Suppressor macrophage treated with lipopolysaccharide for 4 hours (primary cell): Measurements from ENCODE around the gene RNASE11.
"Not testable (repeated sequence)": the region's sequence is repeated elsewhere in the genome, so short reads cannot be mapped to it uniquely, and the experiment has no call there.

Experiments used
- DNase-seq: peaks from one replicate; pipeline ENCODE4 v3.0.0-alpha.2; 2020

Gene RNASE11

DNA sequence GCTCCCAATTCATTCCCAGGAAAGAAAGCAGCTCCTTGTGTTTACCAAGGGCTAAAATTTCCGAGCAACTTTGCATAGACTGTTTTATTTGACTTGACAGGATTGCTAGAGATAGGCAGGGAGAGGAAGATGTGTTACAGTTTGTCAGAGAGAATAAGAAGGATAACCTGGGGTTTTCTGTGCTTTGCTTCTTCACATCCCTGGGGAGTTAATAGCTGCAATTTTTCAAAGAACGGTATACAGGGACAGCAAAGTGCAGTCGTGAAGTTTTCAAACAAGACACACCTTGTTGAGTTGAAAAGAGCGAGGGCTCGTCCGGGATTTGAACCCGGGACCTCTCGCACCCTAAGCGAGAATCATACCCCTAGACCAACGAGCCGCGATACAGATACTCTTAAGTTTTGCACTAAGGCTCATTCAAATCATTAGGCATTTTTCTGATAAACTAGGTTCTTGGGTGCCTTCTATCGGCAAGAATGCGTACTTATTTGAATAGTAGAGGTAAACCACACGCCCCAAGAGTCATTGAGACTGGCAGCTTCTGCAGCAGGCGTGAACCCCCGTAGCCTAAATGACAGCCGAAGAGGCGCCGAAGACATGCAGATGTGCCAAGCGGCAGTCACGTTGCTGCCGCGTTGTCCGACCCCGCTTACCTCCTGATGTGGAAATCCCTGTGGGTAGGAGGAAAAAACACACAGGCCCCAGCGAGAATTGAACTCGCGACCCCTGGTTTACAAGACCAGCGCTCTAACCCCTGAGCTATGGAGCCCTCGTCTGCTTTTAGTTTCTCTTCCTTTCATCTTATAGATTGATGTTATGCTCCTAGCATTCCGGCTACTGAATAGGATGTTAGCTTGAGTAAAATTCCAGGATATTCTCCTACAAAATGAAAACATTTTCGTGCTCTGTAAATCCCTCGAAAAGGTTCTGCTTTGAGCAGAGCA, 25.6 kb upstream of the RNASE11 start:
- DNase-seq, result peak; percentile 88

DNA sequence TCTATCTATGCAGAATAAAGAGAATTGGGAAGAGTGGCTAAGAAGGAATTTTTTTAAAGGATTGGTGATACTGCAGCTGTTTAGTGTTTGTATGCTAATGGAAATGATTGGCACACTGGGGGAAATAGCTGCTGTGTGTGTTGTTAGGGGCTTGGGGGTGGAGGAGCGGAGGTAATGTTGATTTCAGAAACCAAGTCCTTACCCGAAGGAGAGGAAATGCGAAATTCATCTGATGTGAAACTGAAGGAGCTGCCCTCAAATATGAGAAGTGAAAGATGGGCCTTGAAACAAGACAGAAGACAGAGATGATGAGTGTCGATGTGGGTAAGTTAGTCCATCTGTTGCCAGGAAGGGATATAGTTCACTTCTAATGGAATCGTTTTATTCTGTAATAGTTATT, 24.6 kb upstream of the RNASE11 start:
- peak; percentile 83 for DNase-seq

DNA sequence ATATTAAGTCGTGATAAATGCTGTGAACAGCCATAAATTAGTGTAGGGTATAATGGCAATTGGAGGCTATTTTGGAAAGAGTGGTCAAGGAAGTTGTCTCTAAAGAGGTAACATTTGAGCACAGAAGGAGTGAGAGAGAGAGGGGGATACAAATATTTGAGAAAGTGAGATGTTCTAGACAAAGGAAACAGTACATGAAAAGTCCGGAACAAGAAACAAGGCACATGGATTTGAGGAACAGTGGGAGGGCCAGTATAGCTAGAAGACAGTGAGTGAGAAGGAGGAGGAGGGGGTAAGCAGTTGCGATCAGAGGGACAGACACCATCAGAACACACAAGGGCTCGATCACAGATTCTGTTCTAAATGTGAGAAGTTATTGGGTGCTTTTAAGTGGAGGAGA, 23.5 kb upstream of the RNASE11 start:
- DNase-seq, result no peak

DNA sequence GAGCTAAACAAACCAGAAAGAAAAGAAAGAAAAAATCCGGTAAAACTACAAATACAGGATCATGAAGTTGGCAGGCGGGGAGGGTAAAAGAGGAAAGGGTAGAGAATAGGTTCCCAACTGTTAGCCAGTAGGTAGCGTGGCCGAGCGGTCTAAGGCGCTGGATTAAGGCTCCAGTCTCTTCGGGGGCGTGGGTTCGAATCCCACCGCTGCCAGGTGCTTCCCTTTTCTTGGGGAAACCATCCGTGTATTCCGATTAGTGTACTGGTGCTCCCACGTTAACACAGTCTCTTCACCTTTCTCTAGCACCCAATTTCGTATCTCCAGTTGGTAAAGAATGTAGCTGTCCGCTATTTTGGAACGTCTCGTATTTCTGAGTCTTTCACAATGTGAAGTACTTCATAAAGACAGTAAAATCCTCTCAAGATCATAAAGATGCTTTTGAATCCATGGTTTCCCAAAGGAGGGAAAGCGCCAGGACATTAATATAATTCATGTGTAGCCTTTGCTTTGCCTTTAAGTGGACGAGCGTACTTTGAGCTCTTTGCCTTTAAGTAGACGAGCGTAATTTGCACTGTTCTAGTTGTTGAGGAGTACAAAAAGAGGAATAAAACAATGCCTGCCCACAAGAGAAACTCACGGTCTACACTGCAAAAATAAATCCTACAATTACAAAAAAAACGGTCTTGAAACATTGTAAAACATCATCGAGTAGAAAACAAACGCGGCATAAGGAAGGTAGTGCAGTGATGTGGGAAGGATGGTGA, 22.4 kb upstream of the RNASE11 start:
- peak; percentile 67 for DNase-seq

DNA sequence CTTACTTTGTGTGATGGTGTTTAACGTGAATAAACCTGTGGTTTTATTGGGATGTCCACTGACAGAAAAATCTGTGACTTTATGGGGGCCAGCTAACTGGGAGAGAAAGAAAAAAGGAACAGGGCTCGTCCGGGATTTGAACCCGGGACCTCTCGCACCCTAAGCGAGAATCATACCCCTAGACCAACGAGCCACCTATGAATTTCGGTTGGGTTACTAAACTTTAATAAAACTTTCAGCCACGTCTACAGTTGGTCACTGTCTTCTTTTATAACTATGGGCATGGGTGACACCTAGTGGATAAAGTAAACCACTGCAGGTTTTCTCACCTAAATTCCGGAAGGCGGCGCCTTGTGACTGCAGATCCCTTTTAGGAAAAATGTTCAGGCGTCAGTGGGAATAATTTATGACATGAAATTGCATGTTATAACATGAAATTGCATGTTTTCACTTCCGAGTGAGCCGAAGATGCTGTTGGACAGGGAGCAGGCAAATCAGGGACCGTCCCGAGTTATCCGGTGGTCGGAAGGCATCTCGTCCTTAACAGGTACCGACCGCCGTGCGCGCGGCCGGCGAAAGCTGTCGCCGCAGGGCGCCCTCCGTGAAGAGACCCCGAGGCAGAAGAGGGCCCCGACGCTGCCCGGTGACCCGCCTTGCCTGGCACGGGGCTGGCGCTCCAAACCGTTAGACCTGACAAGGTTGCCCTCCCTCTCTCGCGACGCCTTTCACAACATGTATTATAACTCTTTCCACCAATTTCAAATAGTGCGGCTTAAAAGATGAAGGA, 21.6 kb upstream of the RNASE11 start:
- DNase-seq, result peak; percentile 93

DNA sequence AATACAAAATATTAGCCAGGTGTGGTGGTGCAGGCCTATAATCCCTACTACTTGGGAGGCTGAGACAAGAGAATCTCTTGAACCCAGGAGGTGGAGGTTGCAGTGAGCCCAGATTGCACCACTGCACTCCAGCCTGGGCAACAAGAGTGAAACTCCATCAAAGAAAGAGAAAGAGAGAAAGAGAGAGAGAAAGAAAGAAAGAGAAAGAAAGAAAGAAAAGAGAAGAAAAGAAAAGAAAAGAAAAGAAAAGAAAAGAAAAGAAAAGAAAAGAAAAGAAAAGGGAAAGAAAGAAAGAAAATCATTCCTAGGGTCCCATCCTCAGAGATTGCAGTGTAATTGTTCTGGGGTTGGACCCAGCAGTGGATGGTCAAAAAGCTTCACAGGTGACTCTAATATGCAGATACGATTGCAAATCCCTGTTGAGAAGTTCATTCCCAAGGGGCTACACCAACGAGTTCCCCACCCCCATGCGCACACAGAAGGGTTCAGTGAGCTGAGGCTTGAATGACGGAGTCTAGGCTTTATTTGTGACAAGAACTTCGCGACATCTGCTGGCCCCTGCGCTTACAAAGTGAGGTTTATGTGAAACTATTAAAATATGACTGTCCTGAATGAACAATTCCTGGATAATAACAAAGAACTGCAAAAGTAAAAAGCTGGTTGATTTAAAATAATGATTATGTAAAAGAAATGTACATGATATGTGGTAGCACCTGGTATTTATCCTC, 20.7 kb upstream of the RNASE11 start:
- no peak for DNase-seq

DNA sequence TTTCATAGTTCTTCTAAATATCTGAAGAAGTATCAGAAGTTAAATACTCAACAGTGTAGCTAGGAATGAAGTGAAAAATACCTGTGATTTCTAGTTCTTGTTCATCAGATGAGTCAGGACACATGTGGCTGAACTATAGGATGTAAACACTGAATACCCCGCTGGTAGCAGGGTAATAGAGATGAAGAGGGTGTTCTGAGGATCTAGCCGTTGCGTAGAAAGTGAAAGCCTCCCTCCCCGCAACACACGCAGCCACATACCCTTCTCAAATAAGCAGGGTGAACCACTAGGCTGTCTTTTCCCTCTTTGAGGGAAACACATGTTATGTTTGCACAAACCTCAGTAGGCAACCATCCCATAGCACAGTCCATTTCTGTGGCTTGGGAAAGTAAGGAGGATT, 19.8 kb upstream of the RNASE11 start:
- DNase-seq, result no peak

DNA sequence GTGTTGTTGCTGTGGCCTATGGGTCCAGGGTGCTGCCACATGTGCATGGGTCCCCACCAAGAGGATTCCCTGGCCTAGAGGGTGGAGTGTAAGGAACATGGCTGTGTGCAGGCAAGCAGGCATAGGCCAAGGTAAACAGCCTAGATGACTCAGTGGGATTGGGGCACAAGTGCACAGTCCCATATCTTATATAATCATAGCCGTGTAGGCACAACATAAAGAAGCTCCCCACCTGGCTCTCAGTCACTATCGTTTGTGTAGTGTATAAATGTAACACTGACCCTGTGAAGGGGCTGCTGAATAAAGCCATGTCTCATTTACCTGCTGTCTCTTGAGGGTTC, 19.1 kb upstream of the RNASE11 start:
- no peak for DNase-seq

DNA sequence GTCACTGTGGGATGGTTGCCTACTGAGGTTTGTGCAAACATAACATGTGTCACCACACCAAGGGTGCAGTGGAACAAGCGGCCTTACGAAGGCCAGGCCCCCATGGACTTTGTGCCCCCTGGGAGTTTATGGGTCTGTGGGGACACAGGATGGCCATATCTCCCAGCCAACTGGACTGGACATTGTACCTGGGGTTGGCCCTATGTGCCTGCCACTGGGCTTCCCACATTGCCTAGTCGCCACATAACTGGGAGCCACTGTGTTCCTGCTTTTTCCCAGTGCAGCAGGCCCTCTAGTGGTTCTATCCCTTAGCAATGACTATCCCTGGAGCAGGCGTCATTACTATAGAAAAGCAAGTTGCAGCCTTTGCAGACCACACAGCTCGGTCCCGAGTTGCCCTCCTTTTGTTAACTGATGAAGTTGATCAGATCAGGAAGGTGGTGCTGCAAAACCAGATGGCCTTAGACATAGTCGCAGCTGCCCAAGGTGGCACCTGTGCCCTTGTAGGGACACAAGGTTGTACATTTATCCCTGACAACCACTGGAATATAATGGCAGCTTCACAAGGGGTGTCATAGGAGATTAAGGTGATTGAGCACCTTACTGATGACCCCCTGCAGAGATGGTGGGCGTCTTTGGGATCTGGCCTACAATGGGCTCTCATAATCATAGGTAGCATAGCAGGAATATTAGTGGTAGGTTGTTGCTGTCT, 18.5 kb upstream of the RNASE11 start:
- DNase-seq, result peak; percentile 65

DNA sequence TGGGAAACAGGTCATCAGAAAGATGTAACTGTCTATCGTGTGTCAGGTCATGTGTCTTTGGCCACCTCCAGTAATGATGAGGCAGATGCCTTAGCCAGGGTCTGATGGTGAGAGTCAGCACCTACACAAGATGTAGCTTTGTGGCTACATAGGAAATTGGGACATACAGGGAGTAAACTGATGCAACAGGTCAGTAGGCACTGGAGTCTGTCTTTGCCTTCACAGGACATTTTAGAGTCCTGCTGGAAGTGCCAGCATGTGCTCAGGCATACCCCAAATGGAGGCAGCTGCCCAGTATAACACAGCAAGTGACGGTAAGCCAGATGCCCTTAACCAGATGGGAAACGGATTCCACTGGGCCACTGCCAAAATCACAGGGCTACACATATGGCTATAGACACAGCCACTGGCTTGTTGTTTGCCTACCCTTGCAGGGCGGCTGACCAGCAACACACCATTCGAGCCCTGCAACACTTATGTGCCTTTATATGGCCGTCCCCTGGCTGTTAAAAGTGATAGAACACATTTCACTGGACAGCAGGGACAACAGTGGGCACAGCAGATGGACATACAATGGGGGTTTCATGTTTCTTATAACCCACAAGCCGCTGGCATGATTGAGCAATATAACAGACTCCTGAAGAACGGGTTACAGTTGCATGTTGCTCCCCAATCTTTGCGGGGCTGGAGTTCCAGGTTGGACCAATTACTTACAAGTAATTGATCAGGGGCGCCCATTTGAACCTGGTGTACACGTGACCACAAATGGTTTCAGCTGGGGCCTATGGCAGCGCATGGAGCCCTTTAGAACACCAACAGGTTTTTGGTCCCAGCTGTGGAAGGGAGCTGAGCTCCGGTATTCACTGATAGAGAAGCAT, 16.3 kb upstream of the RNASE11 start:
- DNase-seq, result no peak

DNA sequence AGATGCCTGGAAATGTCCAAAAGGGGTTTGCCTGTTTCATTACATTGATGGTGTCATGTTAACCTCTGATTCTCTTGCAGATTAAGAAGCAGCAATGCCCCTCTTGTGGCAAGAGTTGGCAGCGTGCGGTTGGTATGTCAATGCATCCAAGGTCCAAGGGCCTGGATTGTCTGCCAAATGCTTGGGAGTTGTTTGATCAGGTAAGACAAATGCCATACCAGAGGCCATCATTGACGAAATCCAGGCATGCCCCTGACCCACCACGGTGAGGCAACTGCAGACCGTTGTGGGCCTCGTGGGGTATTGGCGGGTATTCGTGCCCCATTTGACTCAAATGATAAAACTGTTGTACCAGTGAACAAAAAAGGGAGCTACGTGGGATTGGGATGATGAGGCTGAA, 14.8 kb upstream of the RNASE11 start:
- DNase-seq, result no peak

DNA sequence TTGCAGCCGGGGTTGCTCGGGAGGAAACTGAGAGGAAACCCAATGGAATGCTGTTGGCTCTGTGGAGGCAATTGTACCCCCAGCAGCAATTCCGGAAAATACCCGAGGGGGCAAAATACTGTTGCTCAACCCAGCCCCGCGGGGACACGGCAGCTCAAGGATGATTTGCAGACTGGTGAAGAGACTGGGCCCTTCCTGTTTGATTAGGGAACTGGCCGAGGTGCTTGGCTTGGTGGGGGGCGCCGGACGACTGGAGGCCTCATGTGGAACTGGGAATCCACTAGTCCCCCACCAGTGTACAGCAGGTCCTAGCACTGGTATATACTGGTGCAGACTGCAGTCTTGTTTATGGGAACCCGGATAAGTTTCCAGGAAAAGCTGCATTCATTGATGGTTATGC, 13.7 kb upstream of the RNASE11 start:
- DNase-seq, result no peak

DNA sequence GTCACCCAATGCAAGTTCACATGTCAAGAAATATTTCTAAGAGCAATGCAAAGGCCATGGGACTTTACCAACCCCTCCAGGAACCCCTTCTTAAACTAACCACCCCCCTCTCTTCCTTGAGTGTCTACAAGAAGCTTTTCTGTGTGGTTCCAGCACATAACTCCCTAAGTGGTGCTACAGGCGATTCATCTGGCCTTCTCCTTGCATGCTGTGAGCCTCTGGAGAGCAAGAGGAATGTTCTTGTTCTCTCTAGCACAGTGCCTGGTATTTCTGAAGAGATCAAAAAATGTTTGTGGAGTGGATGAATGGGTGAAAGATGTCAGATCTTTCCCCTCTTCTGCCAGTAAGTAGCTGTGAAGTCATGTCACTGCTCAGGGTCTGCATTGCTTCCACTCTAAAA, 9.3 kb upstream of the RNASE11 start:
- DNase-seq, result no peak

DNA sequence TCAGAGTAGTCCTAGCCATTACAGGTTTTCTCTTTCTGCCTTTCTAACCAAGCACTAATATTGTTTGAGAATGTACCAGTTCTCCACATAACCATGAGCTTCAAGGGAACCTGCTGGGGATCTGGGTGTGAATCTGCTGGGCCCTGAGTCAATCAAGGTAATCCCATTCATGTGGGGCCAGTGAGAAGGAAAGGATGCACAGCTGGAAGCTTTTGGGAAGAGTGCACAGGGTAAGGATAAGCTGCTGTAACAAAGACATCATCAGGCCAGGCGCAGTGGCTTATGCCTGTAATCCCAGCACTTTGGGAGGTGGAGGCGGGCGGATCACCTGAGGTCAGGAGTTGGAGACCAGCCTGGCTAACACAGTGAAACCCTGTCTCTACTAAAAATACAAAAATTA, 7.9 kb upstream of the RNASE11 start:
- not testable (repeated sequence) for DNase-seq

DNA sequence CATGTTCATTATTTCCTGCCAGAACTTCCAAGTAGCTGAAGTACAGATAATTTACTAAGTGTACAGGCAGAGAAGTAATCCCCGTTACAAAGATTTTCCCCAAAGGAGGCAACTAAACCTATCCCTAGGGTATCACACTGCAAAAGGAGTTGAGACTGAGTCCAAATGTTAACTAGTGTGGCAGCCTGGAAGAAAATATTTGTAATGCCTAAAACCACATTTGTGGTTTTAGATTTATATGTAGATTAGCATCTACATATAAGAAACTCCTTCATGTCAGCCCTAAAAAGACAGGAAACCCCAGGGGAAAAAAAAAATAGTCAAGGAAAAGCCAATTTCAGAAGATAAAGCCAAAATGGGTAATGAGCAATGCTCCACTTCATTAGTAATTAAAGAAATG, 4.8 kb upstream of the RNASE11 start:
- DNase-seq, result no peak

DNA sequence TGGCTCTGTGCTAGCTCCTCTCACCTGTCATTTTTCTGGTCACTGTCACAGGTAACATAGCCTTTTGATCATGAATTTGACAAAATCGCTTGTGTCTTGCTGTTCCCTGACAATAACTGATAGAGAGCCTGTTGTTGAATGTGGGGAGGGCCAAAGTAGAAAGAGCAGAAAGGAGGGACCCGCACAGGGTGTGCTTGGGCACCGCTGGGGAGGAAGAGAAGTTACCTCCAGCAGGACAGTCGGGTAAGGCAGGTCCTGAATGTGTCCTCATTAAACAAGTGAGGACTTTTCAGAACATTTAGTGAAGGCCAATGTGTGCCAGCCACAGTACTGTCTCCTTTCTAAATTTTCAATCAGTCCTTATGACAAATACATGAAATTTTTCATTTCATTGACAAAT, 3.4 kb upstream of the RNASE11 start, which contains the start of gene RNASE12:
TSS of gene RNASE12 (minus strand) at position 142 of the 400 bp plus-strand sequence. CDS start 653 bp downstream, outside the sequence.
- no peak for DNase-seq

DNA sequence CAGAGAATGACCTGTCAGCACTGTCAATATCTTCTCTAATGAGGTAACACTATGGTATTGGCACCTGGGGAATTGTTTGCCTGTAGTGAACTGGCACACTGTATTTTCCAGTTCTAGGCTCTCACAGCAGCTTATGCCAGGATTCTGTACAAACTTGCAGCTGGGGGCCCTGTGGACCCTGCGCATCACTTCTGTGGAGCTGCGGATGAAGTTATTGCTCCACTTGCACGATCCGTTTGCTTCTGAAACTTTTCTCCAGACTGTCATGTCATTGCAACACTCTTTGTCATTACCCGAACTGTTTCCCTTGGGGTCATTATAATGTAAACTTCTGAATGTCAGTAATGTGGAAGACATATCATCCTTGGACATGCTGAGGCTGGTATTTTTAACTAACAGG, 3.9 kb downstream of the RNASE11 start:
- DNase-seq, result no peak

DNA sequence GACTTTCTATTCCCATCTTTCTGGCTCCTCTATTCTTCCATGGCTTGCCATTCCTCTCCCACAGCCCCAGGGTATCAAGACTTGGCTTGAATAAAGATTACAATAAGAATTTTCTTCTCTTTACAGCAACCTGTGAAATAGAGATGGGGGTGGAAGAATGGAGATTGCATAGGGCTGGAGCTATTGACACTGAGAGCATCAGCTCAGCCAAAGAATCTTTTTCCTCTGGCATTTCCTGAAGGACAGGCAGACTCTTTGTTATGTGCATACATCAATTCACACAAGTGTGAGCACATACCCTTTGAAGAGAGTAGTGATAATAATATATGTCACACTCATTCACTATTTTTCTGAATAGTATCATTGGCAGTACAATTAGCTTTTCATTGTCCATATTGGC, 4.7 kb downstream of the RNASE11 start:
- no peak for DNase-seq

DNA sequence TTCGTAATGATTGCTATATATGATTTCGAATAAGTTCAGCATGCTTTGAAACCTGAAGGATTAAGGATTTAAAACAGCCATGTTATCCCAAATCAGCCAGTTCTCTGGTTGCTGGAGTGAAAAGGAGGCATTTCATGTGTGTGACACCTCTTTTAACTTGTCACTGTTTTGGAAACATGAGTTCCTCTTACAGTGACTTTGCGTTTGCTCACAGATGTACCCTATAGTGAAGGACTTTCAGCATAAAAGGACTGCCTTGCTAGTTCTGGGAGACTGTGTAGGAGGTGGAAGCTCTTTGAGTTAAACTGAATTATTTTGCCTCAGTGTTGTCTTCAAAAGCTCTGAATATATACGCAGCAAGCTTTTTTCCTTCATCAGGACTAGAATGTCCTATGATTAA, 7.6 kb downstream of the RNASE11 start:
- no peak for DNase-seq

DNA sequence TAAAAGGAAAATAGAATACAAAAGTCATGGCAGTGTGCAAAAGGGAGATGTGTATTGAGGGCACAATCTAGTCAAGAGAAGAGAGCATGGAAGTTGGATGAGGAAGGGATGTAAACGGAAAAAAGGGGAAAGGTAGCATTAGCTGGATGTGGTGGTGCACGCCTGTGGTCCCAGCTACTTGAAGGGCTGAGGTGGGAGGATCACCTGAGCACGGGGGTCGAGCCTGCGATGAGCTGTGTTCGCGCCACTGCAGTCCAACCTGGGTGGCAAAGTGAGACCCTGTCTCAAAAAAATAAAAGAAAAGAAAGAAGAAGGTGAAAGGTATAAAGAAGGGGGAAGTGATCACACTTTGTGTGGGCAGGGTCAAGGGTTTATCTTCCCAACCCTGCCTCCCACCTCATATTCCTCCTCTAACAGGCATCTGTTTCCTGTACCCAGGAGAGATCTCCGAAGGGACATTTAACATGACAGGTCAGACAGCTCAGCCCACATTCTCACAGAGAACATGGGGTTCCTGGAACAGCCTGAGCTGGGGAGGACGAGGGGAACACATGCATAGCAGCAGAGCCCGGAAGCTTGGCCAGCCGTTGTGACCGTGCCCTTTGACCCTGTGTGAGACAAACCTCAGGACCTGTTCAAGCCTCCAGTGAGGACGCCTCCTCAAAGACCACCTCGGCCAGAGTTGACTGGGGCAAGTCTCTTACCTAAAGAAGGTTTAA, 8.9 kb downstream of the RNASE11 start:
- DNase-seq, result no peak
